Measurements from ENCODE around the gene UTP11.
A peak's percentile ranks its signal among the peaks of the same experiment; 100 is the strongest.

UTP11 gene

DNA sequence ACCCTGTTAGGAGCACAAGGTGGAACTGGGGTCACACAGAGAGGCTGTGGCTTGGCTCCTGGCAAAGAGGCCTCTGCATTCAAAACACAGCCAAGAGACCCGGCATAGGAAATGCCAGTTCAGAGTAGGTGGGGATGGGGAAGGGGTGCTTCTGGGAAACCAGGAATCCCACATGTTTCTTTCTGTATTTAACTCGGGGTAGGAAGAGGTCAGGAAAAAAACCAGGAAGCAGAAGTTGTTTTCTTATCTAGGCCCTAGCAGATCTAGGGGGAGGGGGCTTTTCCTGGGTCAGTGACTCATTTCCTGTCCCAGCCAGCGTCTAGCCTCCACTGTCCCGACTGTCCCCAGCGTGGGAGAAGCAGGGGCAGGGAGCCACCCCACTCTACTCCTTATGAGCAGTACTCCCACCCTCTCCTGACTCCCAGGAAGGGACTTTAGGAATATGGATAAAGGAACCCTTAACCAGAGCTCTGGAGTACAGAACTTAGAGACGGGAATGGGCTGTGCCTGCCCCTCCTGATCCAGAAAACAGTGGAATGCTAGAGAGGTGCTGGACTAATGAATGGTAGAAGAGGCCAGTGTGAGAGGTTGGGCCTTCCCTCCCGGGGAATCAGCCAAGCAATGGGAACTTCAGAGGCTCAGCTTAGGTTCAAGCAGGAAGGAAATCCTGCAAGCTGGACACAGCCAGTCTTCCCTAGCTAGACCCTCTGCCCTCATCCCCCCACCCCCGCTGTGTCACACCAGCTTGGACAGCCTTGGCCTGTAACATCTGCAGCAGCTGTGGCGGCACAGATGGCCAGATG is 12.9 kb upstream of the UTP11 start:
- Histone ChIP-seq H3K4me3 (peak overlapping the region in 8 of 10 experiments; percentile 4 to 56 (median 40); a peak in 15 of 20 replicates), H4K20me1 (peaks cover 0 to 39% (median 4%) of the 10 kb centered on the region in 11 experiments; a peak in 7 of 22 replicates), H3K9me3 (replicated peaks in 1 of 11) (no peaks in the 10 kb centered on the region), H3K4me2 (peak overlapping the region; percentile 87 to 100 (median 98)), H3K36me3 (peaks cover 28 to 43% (median 41%) of the 10 kb centered on the region in 11 experiments), H3K27me3 (no peaks in the 10 kb centered on the region), H3K27ac (peak overlapping the region; percentile 75 to 93 (median 87)), H3K4me1 (peaks cover 58 to 99% (median 81%) of the 10 kb centered on the region in 10 experiments), H3K9ac (peak overlapping the region; percentile 66 to 80 (median 75))
- no peak for TF ChIP-seq Cebpa-rat (IDR thresholded peaks at IDR 0.05)

DNA sequence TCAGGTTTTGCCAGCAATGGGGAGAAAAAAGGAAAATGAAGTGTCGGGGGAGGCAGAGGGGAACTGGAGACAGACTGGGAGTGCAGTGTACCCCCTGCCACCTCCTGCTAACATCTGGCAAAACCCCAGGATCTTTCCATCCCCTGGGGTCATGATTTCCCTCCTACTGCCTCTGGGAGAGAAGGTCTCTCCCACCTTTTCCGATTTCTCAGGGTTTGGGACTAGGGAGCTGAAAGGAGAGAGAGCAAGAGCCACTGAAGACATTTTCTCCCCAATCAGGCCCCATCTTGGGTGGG is 12.4 kb upstream of the UTP11 start:
- H4K20me1 ChIP-seq = peaks cover 0 to 40% (median 4%) of the 10 kb centered on the region in 11 experiments; a peak in 6 of 22 replicates
- H3K27ac ChIP-seq = peak overlapping the region; percentile 75 to 93 (median 87)
- H3K9me3 ChIP-seq (replicated peaks in 1 of 11) = no peaks in the 10 kb centered on the region
- H3K4me1 ChIP-seq = peaks cover 60 to 94% (median 79%) of the 10 kb centered on the region in 10 experiments
- no peak for TF ChIP-seq Cebpa-rat (IDR thresholded peaks at IDR 0.05)
- H3K4me2 ChIP-seq = peak overlapping the region; percentile 87 to 100 (median 98)
- H3K4me3 ChIP-seq = peak overlapping the region in 8 of 10 experiments; percentile 0 to 56 (median 40); a peak in 14 of 20 replicates
- H3K9ac ChIP-seq = peak overlapping the region; percentile 66 to 80 (median 75)
- H3K36me3 ChIP-seq = peaks cover 23 to 38% (median 35%) of the 10 kb centered on the region in 11 experiments
- H3K27me3 ChIP-seq = no peaks in the 10 kb centered on the region

- no peaks in the 10 kb centered on the region for H3K9me3 ChIP-seq (replicated peaks in 1 of 11)
- peak overlapping the region; percentile 75 to 93 (median 87) for H3K27ac ChIP-seq
- peaks cover 0 to 40% (median 4%) of the 10 kb centered on the region in 11 experiments; a peak in 6 of 22 replicates for H4K20me1 ChIP-seq
- peak overlapping the region in 8 of 10 experiments; percentile 0 to 56 (median 40); a peak in 12 of 20 replicates for H3K4me3 ChIP-seq
- no peaks in the 10 kb centered on the region for H3K27me3 ChIP-seq
- TF ChIP-seq Cebpa-rat (IDR thresholded peaks at IDR 0.05) = no peak
- H3K9ac ChIP-seq = peak overlapping the region; percentile 66 to 80 (median 75)
- peak overlapping the region; percentile 87 to 100 (median 98) for H3K4me2 ChIP-seq
- H3K36me3 ChIP-seq = peaks cover 21 to 32% (median 31%) of the 10 kb centered on the region in 11 experiments
- H3K4me1 ChIP-seq = peaks cover 61 to 91% (median 77%) of the 10 kb centered on the region in 10 experiments
Observed at GRCh38 chr1:38000529-38001455, 11.7 kb upstream of the UTP11 start.

DNA sequence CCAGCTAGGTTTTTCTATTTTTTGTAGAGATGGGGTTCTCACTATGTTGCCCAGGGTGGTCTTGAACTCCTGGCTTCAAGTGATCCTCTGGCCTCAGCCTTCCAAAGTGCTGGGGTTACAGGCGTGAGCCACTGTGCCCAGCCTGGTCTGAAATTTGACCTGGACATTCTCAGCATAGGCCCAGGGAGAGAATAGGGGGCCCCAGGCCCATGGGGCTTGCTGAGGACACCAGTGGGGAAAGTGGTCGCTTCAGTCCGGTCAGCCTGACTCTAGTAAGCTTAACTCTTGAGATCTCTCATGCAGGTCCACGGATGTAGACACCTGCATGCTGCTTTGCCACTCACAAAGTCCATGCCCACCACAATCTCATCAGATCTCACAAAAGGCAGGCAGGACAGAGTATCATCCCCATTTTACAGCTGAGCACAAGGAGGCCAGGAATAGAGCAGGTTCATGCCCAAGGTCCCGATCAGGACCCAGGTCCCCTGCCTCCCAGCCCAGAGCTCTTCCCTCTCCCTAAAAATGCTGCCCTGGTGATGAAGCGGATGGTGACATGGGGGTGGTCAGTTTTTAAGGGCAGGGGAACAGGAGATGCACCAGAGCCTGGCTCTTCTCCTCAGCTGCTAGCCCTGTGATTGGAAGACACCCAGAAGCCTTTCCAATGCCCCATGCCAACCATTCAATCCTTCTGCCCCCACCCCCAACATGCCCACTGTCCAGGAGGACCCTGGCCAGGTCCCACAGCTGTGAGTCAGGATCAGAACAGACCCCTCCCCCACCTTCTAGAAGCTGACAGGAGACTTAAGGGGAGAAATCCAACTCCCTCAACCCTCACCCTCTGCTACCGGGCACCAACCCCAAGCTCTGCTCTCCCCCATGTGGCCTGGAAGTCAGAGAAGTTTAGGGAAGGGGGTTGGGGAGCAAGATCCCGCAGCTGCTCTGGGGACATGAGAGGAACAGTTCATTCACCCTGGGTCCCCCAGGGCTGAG is 9.0 kb upstream of the UTP11 start:
- no peak for TF ChIP-seq Cebpa-rat (IDR thresholded peaks at IDR 0.05)
- Histone ChIP-seq H3K4me2 (peak overlapping the region; percentile 91 to 100 (median 98)), H3K27ac (peak overlapping the region; percentile 57 to 85 (median 78); a peak in 21 of 22 replicates), H4K20me1 (peaks cover 0 to 38% (median 4%) of the 10 kb centered on the region in 11 experiments; a peak in 6 of 22 replicates), H3K9ac (peak overlapping the region; percentile 80 to 92 (median 88)), H3K27me3 (no peaks in the 10 kb centered on the region), H3K4me1 (peaks cover 66 to 74% (median 70%) of the 10 kb centered on the region in 10 experiments), H3K9me3 (replicated peaks in 1 of 11) (no peaks in the 10 kb centered on the region), H3K36me3 (peaks cover 4 to 8% (median 6%) of the 10 kb centered on the region in 11 experiments), H3K4me3 (peak overlapping the region; percentile 71 to 90 (median 77))

DNA sequence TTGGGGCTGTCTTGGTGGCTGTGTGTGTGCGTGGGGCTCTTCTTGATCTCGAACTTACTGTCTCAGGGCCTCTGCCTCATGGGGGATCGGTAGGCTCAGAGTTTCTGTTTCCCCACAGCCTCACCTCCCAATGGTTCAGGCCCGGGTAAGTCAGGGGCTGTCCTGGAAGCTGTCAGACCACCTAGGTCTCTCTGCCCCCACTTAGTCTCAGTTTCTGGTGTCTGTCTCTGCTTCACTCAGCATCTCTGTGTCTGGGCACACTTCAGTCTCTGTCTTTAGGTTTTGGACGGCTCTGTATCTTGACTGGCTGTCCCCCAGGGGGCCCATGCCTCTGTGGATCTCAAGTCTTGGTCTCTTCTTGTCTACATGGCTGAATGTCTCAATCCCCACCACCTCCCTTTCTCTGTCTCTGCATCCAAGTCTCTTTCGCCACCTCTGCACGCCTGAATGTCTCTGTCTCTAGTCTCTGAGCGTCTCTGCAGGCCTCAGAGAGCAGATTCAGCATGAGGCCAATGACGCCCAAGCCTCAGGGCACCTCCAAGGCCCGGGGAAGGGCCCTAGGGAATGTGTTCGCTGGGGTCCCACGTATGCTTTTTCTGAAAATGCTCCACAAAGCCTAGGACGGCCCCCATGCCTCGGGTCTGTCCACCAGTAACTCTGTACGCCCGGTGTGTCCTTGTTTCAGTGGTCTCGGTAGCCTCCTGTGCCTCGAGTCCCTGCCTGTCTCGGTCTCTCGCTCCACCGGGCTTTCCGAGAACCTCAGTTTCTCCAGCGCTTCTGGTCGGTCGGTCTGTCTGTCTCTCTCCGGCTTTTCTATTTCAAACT is 8.0 kb upstream of the UTP11 start:
- Histone ChIP-seq H3K4me1 (peaks cover 66 to 74% (median 70%) of the 10 kb centered on the region in 10 experiments), H3K36me3 (no peaks in the 10 kb centered on the region), H3K27ac (peak overlapping the region; percentile 57 to 85 (median 78); a peak in 21 of 22 replicates), H3K27me3 (no peaks in the 10 kb centered on the region), H3K4me3 (peak overlapping the region; percentile 71 to 90 (median 77)), H3K9me3 (replicated peaks in 1 of 11) (no peaks in the 10 kb centered on the region), H3K4me2 (peak overlapping the region; percentile 91 to 100 (median 98)), H4K20me1 (peaks cover 0 to 38% (median 4%) of the 10 kb centered on the region in 11 experiments; a peak in 6 of 22 replicates), H3K9ac (peak overlapping the region; percentile 80 to 92 (median 88))
- no peak for TF ChIP-seq Cebpa-rat (IDR thresholded peaks at IDR 0.05)

DNA sequence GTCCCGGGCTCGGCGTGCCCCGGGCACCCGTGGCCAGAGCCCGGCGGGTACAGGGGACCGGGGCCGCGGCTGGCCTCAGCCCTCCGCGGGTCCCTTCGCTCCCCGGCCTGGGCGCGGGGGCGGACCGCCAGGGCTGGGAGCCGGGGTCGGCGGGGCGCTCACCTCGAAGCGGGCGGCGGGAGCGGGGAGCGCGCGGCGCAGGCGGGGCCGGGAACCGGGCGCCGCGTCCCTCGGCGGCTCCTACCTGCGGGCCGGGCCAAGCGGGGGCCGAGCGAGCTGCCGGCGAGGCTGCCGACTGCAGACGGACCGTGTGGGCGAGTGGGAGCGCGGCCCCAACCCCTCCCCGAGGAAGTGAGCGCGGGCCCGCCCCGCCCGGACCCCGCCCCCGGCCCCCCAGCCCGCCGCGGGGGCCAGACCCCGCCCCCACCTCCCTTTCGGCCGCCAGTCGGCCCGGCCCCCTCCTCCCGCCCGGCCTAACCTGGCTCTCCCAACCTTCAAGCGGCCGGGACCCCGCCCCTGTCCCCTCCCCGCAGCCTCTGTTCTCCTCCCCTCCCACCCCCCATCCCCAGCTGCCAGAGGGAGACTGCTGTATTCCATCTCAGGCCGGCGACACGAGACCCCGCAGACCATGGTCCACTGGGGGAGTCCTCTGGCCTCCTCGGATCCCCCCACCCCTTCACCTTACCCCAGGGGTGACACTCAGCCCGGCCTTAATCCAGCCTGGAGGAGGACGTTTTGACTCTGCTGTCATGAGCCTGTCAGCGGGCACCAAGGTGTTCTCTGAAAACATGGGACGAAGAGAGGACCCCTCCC is 7.1 kb upstream of the UTP11 start, which contains the start of gene FHL3:
Gene FHL3 (minus strand): TSS at position 320 of the 813 bp plus-strand sequence. CDS start 6,102 bp downstream, outside the sequence.
- Histone ChIP-seq H4K20me1 (peaks cover 0 to 29% (median 4%) of the 10 kb centered on the region in 11 experiments; a peak in 6 of 22 replicates), H3K9ac (peak within 1 kb of the TSS; percentile 80 to 92 (median 88)), H3K36me3 (no peaks in the 10 kb centered on the region), H3K9me3 (replicated peaks in 1 of 11) (no peaks in the 10 kb centered on the region), H3K27ac (peak within 1 kb of the TSS; percentile 73 to 85 (median 78); a peak in 21 of 22 replicates), H3K4me1 (peaks cover 62 to 74% (median 68%) of the 10 kb centered on the region in 10 experiments), H3K4me3 (peak within 1 kb of the TSS; percentile 71 to 90 (median 77)), H3K4me2 (peak within 1 kb of the TSS; percentile 91 to 100 (median 98)), H3K27me3 (no peaks in the 10 kb centered on the region)
- TF ChIP-seq Cebpa-rat (IDR thresholded peaks at IDR 0.05) = no peak
